ENCODE data around the gene C1QTNF8.

The C1QTNF8 gene

DNA sequence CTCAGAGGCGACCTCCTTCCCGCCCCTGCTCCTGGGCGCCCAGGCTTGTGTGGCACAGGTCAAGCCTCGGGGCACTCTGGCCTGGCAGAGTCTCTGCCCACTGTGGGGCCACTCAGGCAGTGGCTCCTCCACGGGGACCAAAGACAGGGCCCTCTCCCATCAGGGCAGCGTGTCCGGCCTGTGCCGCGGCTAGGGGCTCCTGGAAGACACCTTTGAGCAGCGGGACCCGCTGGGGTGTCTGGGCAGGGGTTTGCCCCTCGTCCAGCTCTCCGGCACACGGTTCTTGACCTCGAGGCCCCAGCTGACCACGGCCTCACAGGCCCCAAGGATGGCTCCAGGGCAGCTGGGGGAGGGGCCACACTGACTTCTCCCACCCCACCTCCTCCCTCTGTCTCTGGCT, 48.2 kb downstream of the C1QTNF8 start:
- DNase-seq: no peak

DNA sequence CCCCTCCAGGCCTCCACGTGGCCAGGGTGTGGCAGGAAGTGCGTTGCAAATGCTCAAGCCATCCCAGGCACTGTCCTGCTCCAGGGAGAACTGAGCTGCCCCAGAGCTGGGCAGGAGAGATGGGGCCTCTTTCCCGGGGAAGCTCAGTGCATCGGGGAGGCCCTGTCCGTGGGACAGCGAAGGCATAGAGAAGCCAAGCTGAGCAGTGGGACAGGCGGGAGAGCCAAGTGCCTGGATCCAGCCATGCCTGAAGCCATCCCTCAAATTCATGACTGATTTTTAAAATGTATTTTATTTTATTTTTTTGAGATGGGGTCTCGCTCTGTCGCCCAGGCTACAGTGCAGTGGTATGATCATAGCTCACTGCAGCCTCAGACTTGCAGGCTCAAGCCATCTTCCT, 48.9 kb downstream of the C1QTNF8 start:
- DNase-seq: no peak

- peak in 55 of 56 donors; percentile 27 to 95 (median 80) for DNase-seq
Observed at GRCh38 chr16:1045993-1046911, 49.8 kb downstream of the C1QTNF8 start.

GRCh38 chr16:1045310-1045992, 50.6 kb downstream of the C1QTNF8 start:
- peak in 21 of 56 donors; percentile 24 to 68 (median 59) for DNase-seq

DNA sequence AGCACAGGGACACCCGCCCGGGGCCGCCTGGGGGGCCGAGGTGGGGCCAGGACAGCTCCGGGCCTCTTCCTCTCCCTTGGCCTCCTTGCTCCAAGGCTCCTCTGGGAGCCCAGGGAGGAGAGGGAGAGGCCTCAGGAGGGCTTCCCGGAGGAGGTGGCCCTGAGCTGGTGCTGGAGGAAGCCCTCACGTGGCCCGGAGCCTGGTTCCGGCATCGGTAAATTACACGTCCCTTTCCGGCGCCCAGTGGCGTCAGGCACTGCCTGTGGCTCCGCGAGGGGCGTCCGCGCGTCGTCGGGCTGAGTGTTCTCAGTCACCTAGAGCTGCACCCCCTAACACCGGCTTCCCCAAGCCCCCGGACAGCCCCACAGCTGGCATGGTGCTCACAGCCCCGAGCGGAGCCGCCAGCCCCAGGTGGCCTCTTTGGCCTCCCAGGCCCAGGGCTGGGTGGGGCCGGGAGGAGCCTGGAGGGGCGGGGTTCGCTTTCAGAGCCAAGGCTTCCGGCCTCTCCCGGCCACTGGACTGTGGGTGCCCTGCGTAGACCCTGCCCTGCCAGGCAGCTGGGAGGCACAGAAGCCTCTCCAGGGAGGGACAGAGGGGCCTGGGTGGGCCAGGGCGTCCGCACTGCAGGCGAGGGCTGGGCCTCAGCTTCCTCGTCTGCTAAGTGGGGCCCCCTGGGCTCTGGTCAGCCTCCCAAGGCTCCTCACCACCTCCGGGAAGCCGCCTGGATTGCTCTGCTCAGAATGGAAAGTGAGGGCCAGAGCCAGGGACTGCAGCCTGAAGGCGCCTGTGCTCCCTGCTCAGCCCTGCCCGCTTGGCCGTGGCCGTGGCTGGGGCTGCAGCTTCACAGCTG, 51.4 kb downstream of the C1QTNF8 start:
- DNase-seq: no peak

- peak in 1 of 56 donors; percentile 34 for DNase-seq
Observed at GRCh38 chr16:1043881-1044451, 52.1 kb downstream of the C1QTNF8 start.

DNA sequence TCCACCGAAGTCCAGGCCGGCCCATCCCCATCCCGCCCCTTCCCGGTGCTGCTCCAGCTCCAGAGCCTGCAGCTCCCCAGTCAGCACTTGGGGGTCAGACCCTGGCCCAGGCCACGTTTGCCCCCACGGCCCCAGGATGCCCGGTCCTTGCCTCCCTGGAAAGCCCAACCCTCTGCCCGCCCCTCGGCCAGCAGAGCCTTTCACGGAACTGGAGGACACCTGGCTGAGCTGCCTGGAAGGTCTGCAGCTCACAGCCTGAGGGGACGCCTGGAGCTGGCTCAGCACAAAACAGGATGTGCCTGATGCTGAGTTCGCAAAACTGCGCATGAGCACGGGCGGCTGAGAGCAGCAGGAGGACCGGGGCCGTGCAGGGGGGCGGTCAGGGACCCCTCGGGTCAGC, 53.2 kb downstream of the C1QTNF8 start:
- peak in 1 of 56 donors; percentile 13 for DNase-seq

GRCh38 chr16:1042049-1042744, 53.8 kb downstream of the C1QTNF8 start:
- no peak for DNase-seq

DNA sequence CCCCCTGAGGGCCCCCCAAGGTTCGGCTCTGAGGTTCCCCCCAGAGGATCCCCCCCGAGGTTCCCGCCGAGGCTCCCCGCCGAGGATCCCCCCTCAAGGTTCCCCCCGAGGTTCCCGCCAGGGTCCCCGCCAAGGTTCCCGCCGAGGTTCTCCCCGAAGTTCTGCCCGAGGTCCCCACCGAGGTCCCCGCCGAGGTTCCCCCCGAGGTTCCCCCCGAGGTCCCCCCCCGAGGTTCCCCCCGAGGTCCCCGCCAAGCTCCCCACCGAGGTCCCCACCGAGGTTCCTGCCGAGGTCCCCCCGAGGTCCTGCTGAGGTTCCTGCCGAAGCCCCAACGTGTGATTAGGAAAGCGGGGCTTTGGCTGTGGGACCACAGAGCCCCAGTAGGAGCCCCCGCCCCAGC, 55.7 kb downstream of the C1QTNF8 start:
- DNase-seq: no peak

GRCh38 chr16:1039762-1040161, 56.3 kb downstream of the C1QTNF8 start:
- DNase-seq: no peak

DNA sequence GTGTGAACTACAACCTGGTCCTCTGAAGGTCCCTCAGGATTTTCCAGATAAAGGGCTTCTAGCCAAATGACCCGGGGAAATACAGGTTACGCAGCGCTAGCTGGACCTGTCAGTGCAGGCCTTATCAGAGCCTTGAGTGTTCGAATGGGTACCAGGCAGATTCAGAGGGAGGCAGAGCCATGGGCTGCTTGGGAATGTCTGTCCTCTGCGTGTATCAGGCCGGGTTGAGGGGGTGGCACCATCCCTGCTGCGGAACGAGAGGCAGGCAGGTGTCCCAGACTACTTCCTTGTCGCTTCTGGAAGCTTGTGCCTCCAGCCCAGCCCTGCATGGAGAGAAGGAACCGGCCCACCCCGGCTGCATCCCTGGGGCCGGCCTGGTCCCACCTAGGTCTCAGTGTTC, 57.1 kb downstream of the C1QTNF8 start:
- no peak for DNase-seq
